Peyer's patch (tissue), 4 donors: ENCODE measurements around the gene SLC35A4.

Experiments used
- POLR2A ChIP-seq, 2 donors: fragments of 450-650 bp; IDR thresholded peaks; one replicate each; pipeline ENCODE4 v1.5.1; 2017; ENCODE audit warnings: antibody characterized with exemption in 2 of 2, mild to moderate bottlenecking in 2 of 2, moderate library complexity in 2 of 2
- TF ChIP-seq, protein P1 (sequence below), 6 experiments: fragments of 450-650 bp in 4 of 6; fragments of 200-600 bp in 2 of 6; sonication (generic) in 1 of 6; IDR thresholded peaks; one replicate each; pipeline ENCODE4 v1.5.1; 2017 to 2019; ENCODE audit warnings: antibody characterized with exemption in 6 of 6, mild to moderate bottlenecking in 3 of 6, moderate library complexity in 1 of 6

DNA sequence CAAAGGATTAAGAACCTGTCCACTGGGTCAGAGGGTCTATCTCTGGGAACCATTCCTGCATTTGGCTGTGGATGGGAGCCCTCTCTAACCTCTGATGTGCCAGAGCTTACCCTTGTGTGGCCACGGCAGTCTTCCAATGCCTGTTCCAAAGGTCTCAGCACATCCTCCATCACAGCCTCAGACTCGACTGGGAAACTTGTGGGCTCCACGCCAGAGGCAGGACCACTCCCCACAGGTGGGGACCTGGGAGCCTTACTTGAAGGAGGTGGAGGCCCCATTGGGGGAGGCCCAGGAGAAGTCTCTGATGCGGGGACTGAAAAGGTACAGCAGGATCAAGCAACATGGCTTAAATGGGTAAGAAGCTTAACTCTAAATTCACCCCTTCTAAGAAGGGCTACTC, 12.8 kb upstream of the SLC35A4 start:
- TF ChIP-seq, protein P1, sequence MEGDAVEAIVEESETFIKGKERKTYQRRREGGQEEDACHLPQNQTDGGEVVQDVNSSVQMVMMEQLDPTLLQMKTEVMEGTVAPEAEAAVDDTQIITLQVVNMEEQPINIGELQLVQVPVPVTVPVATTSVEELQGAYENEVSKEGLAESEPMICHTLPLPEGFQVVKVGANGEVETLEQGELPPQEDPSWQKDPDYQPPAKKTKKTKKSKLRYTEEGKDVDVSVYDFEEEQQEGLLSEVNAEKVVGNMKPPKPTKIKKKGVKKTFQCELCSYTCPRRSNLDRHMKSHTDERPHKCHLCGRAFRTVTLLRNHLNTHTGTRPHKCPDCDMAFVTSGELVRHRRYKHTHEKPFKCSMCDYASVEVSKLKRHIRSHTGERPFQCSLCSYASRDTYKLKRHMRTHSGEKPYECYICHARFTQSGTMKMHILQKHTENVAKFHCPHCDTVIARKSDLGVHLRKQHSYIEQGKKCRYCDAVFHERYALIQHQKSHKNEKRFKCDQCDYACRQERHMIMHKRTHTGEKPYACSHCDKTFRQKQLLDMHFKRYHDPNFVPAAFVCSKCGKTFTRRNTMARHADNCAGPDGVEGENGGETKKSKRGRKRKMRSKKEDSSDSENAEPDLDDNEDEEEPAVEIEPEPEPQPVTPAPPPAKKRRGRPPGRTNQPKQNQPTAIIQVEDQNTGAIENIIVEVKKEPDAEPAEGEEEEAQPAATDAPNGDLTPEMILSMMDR (IDR thresholded peaks at IDR 0.05) = no peak
- no peak for TF ChIP-seq POLR2A (IDR thresholded peaks at IDR 0.05)
